GM19324 (cell line): ENCODE results near the gene ZNF770.
A peak's percentile ranks its signal among the peaks of the same experiment; 100 is the strongest.

Experiments used
- ATAC-seq: cut with Tn5 transposase; IDR thresholded peaks from one replicate; pipeline ENCODE4 v1.9.1; 2021; ENCODE audit warnings: mild to moderate bottlenecking, moderate library complexity; ENCODE audit not compliant: unreplicated experiment, low FRiP score

Gene ZNF770

DNA sequence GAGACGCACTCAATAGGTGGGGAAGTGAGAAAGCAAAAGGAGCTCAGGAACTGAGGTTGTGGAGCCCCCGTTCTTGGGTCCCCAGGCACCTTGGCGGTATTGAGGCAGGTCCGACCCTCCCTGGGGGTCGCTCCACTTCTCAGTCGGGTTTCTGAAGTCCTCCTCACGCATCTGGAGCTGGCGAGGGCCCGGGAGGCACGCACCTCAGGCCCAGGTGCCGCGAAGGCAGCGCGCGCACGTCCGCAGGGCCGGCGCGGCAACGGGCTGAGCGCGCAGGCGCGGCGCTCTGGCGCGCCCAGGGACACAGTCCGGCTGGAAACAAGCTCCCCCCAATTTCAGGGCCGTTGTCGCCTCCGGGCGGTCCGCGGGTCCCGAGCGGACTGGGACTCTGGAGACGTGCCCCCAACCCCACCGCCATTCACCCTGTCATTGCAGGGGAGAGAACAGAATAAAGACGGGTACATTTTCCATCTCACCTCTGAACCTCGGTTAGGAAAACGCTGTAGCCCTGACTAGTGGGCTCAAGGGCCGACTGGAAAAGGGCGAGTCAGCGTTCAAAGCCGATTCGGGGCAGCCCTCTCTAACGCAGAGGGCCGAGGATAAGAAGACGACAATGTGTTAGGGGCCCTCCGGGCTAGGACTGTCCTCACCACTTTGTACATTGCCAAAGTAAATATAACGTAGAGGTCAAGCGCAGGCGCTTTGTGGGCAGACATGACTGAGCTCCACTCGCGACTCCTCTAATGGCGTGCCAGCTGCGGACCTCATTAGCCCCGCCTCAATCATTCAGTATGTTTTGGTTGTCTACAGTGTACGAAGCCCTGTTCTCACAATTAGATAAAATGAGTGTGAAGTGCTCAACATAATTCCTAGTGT is at the start of gene ZNF770:
ZNF770 (minus strand) TSS at position 261 of the 876 bp plus-strand sequence. CDS start 4,853 bp downstream, outside the sequence.
- peak; percentile 90 for ATAC-seq

DNA sequence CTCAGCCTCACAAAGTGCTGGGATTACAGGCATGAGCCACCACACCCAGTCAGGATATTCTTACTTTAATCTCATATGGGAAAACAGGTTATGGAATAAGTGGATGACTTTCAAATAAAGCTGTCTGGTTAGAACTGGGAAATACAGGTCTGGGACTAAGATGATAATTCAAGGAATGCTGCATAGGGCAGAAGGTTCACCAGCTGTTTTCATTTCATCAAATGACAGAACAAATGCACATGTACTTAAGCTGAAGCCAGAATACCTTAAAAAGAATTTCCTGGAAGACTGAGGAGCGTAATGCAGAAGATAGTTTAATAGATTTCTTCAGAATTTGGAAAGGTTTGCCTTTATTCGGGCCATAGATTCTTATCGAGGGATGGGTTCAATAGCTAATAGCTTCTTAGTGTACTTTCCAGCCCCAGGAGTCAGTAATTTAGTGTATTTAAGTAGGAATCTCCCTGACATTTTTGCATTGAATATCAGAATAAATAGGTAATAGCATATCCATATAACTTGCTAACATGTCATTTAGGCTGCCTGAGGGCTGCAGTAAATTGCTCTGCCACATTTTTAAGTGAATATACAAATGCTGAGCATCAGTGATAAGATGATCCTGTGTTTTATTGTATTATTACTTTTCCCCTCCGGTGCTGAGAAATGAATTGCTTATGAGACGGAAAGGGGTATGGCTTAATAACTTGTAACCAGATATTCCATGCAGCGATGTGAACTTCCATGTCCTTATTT is 40.3 kb upstream of the ZNF770 start:
- ATAC-seq, result no peak

DNA sequence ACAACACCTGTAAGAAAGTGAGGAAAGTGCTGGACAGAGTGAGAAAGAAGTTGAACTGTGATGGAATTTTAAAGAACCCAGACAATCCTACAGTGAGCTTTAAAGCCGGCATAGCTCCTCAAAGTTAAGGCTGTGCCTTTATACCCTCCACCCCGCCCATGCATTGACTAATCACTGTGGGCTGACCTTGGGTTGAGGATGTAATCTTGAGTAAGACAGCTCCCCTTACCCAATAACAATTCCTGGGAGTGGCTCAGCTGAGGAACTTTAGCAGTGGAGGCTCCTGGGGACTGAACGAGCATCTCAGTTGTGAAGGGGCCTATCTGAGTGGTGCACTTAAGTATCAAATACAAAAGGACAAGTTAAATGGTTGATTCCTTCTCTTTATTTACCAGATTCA is 35.7 kb upstream of the ZNF770 start:
- no peak for ATAC-seq

- ATAC-seq, result no peak
Measured at GRCh38 chr15:35020974-35021373, 32.9 kb upstream of the ZNF770 start.

DNA sequence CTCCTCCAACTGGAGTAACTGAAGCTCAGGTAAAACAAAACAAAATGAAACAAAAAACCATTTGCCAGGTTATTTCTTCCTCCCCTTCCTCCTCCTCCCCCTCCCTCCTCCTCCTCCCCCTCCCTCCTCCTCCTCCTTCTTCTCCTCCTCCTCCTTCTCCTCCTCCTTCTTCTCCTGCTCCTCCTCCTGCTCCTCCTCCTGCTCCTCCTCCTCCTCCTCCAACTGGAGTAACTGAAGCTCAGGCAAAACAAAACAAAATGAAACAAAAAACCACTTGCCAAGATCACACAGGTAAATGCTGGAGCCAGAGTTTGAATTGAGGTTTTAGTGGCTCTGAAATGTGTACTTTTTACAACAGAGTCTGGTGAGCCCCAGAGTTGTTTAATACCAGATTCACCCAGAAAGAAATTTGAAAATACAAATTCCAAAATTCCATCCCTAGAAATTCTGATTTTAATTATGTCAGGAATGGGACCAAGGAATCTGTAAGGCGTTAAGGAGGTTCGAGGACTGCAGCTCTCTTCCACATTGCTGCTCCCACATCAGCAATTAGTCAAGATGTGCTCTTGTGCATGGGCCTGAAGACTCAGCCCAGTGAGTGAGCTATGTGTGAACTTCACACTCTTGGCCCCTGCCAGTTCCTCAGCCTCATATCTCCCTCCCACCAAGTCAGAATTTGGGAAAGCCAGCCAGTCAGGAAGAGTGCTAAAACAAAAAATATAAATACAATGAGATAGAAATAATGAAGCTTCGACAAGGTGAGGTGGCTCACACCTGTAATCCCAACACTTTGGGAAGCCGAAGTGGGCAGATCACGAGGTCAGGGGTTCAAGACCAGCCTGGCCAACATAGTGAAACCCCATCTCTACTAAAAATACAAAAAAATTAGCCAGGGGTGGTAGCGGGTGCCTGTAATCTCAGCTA is 31.6 kb upstream of the ZNF770 start:
- ATAC-seq, result no peak

GRCh38 chr15:35014241-35014640 is 26.2 kb upstream of the ZNF770 start:
- ATAC-seq, result no peak

GRCh38 chr15:35013370-35013769 is 25.3 kb upstream of the ZNF770 start:
- ATAC-seq, result no peak

- no peak for ATAC-seq
Measured at GRCh38 chr15:35007397-35007796, 19.3 kb upstream of the ZNF770 start.

GRCh38 chr15:35005933-35006332 is 17.8 kb upstream of the ZNF770 start:
- no peak for ATAC-seq

DNA sequence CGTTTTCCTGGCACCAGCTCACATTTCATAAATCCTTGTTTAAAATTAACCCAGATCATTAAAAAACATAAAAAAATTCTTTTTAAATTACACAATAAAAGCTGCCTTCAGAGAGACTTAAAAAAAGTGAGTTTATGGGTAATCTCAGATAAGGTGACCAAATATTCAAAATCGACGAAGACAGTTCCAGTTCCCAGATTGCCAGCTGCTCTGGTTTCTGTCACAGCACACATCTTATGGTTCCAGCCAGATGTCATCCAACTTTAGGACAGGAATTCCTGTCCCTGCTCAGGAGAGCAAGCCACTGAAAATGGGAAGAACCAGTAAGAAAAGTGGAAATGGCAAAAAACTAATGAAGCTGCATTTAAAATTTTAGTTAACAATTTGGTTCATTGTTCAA is 15.8 kb upstream of the ZNF770 start:
- no peak for ATAC-seq

DNA sequence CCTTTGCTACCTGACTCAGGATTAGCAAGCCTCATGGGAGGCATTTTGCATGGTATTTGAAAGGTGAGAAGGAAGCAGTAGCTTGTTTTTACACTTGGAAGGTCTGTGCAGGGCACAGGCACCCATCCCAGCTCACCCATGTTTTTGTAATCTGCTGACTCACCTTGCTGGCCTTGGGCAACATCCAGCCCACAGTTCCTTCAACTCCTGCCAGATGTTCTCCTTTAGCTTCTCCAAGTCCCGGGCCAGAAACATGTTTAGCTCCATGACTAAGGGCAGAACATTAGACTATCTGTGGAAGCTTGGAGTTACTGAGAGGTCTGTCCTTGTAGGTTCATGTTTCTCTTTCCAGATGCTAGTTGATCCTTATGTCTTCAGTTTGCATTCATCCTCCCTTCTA is 12.4 kb upstream of the ZNF770 start:
- no peak for ATAC-seq

DNA sequence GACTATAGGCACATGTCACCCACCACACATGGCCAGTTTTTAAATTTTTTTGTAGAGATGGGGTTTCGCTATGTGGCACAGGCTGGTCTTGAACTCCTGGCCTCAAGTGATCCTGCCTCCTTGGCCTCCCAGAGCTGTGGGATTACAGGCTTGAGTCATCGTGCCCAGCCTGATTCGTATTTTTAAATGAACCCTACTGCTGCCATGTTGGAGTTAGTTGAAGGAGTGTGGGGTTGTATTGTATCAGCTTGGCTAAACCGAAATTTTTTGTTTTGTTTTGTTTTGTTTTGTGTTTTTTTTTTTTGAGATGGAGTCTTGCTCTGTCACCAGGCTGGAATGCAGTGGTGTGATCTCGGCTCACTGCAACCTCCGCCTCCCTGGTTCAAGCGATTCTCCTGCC is 11.8 kb upstream of the ZNF770 start:
- no peak for ATAC-seq

DNA sequence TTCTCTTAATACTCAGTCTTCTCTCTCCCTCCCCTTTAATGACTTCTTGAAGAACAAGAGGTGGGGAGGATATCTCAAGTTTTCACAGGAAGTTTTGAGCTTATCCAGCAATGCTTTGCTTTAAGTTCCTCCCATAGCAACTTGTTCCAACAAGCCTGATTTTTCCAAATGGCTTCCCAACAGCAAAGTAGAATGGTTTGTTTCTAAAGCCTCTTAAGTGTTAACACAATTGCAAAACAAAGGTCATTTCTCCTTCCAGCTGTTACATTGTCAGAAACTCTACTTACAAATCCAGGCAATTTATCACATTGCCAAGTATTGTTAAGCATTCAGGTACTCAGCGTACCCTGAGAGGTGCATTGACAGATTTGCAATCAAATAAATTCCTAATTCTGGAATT is 6.8 kb upstream of the ZNF770 start:
- no peak for ATAC-seq

DNA sequence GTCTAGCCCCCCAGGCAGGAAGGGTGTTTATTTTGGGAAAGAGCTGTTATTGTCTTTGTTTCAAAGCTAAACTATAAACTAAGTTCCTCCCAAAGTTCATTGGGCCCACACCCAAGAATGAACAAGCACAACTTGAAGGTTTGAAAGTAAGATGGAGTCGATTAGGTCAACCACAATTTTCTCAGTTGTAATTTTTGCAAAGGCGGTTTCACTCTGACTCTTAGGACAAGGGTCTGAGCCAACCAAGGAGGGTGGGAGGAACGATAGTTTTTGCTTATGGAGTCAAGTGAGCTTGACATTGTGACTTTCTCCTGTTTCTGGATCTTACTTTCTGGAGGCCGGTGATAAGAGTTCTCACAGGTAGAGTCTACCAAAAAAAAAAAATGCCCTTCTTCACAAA is 5.8 kb upstream of the ZNF770 start:
- peak; percentile 78 for ATAC-seq

- ATAC-seq, result no peak
Measured at GRCh38 chr15:34993412-34993811, 5.3 kb upstream of the ZNF770 start.

DNA sequence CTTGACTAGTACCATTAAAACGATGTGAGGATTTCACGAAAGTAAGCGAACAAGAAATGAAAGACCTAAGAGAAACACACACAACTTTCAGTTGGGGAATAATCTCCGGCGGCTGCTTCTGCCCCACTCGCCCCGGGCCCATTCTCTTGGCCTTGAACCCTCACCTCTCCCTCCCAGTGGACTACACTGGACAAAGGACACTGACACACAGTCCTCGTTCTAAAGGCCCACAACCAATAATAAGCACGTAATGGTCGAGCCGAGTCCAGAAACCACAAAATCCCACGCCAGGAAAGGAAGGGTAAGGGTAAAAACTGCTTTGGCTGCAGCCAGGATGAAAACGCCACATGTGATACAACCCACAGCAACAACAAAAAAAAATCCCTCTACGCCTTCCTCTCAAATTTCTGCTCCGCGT is 469 bp downstream of the ZNF770 start:
- no peak for ATAC-seq

- ATAC-seq, result no peak
Measured at GRCh38 chr15:34986771-34987480, 1.2 kb downstream of the ZNF770 start.

- no peak for ATAC-seq
Measured at GRCh38 chr15:34986326-34986725, 1.8 kb downstream of the ZNF770 start.

DNA sequence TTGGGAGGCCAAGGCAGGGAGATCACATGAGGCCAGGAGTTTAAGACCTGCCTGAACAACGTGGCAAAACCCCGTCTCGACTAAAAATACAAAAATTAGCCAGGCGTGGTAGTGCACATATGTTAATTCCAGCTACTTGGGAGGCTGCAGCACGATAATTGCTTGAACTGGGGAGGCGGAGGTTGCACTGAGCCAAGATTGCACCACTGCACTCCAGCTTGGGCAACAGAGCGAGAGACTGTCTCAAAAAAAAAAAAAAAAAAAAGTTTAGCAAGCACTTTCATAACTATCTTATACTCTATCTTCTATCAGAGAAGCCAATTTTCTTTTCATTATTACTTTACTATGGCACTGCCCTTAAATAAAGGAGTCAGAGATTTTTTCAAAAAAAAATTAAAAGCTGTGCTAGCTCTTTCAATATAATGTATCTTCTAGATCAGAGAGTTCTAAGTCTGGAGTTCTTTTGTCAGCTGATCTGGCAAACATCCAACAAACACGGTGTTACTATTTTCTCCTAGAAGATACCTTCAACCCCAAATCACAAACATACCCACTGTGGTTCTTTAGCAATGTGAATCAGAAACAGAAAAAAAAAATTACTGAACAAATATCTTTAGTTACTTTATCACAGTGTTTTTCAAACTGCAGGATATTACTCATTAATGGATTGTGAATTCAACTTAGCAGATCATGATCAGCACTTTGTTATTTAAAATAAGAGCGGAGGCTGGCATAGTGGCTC is 3.0 kb downstream of the ZNF770 start:
- ATAC-seq, result no peak
